ENCODE measurements around the gene SMG7. TPM values are rescaled to one million over a fixed set of nuclear protein-coding genes. Genes with fewer than 3 reads are reported as not detected.
A peak's percentile ranks its signal among the peaks of the same experiment; 100 is the strongest.

The SMG7 gene
- total RNA-seq, 1 experiment from 2014 or later = 35.5 TPM

DNA sequence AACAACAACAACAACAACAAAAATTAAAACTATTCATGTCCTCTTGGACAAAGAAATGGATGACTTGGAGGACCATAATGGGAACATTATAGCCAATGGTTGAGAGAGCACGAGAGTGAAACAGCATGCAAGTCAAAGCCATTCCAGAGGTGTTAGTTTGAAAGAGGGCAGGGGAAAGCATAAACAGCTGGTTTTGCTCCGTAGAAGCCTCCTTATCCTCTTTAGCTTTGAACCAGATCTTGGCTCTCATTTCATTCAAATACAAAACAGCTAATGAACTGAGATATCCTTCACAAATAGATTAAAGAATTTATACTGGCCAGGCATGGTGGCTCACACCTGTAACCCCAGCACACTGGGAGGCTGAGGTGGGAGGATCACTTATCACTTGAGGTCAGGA lies 8.7 kb upstream of the SMG7 start:
- DNase-seq (ENCODE audit: low read depth) = no peak
- in situ Hi-C loops (cut with HindIII; ENCODE audit: low pct_unique_long_range_greater_than_20kb, low sequenced_read_pairs) = no loop called here

DNA sequence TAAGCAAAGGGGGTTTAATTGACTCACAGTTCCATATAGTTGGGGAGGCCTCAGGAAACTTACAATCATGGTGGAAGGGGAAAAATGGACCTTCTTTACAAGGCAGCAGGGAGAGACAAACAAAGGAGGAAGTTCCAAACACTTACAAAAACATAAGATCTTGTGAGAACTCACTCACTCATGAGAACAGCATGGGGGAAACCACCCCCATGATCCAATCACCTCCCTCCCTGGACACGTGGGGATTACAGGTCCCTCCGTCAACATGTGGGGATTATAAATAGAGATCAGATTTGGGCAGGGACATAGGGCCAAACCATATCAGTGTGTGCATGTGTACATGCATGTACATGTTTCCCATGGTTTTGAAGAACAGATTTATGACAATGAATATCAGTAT lies 5.5 kb upstream of the SMG7 start:
- DNase-seq (ENCODE audit: low read depth) = no peak
- in situ Hi-C loops (cut with HindIII; ENCODE audit: low pct_unique_long_range_greater_than_20kb, low sequenced_read_pairs) = no loop called here

DNA sequence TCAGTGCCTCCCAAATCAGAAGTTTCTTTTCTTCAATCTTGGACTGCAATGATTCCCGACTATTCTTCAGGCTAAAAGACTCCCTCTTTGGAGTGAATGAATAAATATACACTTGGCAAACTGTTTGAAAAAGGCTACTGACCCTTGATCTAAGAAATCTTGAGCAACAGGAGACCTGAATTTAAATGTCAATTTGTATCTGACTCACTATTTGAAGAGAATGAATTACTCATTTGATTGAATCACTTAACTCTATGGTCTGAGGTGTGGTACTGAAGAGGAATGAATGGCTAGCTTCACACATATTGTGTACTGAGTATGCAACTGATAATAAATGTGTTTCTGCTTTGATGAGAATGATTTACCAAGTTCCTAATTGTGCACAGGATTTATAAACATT lies 4.6 kb upstream of the SMG7 start:
- in situ Hi-C loops (cut with HindIII; ENCODE audit: low pct_unique_long_range_greater_than_20kb, low sequenced_read_pairs) = no loop called here
- peak; percentile 19 for DNase-seq (ENCODE audit: low read depth)

DNA sequence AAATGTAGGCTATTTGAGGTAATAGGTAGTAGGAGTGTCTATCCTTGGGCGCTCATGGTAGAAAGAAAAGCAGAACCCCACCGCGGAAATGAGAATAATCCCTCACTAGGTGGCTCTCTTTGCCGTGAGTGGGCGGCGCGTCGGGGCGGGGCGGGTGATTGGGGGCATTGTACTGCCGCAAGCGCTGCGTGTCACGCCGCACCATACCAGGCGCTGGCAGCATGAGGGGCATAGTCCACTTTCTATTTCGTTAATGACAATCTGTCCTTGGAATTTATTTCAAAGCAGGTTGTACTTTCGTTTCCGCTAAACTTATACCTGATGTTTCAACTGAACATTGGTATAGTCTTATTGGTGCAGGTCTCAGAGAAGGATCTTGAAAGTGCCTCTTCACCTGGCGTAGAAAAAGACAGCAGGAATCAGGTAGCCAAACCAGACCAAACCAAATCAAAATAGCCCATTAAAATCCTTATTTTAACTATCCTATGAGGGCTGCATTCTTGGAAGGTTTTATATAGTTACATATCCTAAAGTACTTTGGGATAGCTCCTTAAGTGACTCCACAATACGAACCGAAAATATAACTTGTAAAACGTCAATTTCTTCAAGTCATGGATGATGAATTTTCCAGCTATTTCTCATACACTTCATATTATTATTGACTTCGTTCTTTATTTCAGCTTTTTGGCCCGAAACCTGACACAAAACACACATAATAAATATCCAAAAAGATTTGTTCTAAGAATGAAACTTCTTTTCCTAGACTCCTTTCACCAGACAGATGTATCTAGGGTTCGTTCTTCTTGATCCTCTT lies 1.9 kb upstream of the SMG7 start:
- in situ Hi-C loops (cut with HindIII; ENCODE audit: low pct_unique_long_range_greater_than_20kb, low sequenced_read_pairs) = no loop called here
- DNase-seq (ENCODE audit: low read depth) = peak; percentile 71

DNA sequence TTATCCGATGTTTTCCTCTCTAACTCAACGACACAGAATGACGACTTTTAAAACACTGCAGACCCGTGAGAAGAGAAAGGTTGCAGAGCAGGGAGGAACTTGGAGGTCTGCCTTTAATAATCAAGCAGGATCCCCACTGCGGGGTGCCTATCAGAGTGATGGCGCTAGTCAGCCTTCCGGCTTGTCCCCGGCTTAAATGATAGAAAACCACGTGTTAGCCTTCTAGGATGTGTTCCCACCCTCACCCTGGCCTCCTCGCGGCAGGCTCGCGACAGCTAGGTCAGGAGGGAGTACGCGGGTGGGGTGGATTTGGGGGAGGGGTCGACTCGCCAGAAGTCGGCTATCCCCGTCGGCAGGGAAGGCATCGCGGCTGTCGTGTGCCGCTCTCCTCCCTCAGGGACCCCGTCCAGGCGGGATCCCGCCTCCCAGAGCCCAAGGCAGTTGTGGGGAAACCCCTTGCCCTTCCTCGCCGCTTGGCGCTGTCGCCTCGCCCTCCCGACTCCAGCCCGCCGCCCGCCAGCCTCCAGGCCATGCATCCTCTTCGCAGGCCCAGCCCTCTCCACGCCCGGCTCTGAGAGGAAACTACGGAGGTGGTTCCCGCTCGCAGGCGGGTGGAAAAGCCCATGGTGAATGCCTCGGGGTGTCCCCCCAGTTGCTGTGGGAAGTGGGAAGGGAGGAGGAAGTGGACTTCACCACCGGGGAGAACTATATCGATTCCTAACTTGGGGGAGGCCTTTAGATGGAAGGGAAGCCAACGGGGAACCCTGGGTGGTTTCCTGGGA lies 1.1 kb upstream of the SMG7 start:
- DNase-seq (ENCODE audit: low read depth) = peak; percentile 94
- in situ Hi-C loops (cut with HindIII; ENCODE audit: low pct_unique_long_range_greater_than_20kb, low sequenced_read_pairs) = no loop called here

DNA sequence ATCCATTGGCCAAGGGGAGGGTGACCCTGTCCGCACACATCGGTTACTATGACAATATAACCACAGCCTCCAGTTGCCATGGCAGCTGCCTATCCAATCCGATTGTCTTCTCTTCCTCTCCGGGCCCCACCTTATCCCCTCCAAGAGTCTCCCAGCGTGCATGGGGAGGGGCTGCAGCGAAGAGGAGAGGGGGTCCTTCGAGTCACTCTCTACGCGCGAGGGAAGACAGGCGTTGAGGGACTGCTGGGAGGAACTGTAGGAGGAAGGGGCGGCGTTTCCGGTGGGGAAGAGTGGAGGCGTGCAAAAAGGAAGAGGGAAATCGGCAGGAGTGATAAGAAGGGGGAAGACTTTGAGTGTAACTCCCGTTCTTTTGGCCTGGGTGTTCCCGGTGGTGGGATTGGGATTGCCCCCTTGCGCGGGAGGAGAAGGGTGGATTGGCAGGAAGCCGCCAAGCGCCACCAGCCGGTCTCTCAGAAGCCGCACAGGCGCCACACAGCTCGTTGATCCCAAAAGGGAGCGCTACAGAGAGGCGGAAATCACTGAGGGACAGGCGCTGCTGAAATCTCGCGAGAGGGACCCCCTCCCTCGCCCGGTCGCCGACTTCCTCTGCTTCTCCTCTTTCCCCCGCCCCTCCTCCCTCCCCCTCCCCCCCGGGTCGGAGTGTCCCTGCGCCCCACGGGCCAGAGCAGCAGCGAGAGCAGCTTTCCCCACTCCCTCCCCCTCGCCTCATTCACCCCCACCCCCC lies 384 bp upstream of the SMG7 start:
- in situ Hi-C loops (cut with HindIII; ENCODE audit: low pct_unique_long_range_greater_than_20kb, low sequenced_read_pairs) = no loop called here
- DNase-seq (ENCODE audit: low read depth) = peak; percentile 99

DNA sequence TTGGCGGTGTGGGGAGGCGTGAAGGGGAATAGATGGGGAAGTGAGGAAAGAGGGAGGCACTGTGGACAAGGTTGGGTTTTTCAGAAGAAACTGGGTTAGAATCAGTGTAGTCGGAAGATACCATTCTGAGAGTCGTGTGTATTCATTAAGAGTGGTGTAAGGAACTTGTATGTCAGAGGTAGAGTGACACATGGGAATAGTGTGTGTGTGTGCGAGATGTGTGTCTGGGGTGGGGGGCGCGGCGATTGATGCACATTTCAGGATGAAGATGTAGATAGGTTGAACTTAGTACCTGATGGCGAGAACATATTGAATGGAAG lies 878 bp downstream of the SMG7 start:
- in situ Hi-C loops (cut with HindIII; ENCODE audit: low pct_unique_long_range_greater_than_20kb, low sequenced_read_pairs) = no loop called here
- no peak for DNase-seq (ENCODE audit: low read depth)

DNA sequence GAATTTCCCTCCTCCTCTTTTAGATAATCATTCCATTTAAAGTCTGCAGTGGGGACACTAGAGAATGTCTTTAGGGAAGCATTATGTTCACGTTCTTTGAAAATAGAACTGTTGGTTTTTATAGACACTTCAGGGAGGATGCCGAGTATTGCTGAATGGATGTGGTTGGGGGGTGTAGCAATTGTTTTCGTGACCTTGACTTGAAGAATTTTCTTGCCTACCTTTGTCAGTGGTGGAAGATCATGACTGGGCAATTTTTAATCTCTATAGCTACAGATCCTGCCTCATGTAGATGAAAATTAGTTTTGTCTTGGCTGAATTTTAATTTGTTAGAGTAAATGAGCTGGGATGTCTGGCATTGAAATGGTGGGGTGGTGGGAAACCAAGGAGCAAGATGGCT lies 3.8 kb downstream of the SMG7 start:
- DNase-seq (ENCODE audit: low read depth) = no peak
- in situ Hi-C loops (cut with HindIII; ENCODE audit: low pct_unique_long_range_greater_than_20kb, low sequenced_read_pairs) = no loop called here

DNA sequence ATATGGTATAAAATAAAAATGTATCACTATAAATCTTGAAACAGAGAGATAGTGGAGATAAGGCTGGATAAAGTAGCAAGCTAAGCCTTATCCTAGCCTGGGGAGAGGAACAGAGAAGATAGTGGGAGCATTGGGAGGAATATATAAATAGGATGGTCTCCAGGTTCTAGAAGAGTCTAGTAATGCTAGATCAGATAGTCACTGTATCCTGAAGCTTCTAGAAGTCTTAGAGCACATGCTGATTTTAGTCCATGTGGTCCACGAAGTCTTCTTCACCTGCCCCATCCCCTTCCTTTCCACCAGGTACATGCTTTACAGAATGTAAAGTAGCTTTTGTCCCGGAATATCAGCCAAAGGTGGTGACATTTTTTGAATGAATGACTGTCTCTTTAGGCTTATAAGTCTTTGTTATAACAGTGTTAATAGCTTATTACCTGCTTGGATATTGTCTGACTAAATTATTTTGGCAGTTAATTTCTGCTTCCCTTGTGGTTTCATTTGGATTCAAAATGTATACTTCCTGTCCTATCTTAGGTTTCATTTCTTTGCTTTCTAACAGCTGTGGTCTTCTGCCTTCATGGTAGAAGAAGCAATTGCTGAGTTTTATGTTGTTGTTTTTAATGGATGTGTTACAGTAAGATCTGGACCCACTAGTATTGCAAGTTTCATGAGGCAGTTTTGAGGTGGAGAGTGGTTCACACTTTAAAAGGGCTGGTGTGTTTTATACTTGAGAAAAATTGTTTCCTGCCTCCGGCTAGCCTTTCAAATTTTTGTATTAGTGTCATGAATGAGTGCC lies 5.9 kb downstream of the SMG7 start:
- in situ Hi-C loops (cut with HindIII; ENCODE audit: low pct_unique_long_range_greater_than_20kb, low sequenced_read_pairs) = no loop called here
- no peak for DNase-seq (ENCODE audit: low read depth)

DNA sequence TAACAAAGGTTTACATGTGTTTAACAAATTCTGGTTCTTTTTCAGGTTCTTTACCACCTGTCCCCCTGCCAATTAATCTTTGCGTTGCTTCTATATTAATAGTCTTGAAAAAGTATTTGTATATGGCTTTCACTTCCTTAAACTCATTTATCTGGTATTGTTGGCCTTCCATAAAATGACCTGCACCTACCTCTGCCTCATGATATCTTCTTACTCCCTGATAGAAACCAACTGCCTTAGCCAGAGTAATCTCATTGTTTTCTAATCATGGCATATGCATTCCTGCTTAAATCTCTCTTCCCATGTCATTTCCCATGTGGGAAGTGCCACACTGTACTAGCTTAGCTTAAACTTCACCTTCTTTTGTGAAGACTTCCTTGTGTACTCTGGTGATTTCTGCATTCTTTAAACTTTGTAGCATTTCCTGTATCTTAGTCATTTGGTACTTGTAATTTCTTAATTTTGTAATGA lies 8.7 kb downstream of the SMG7 start:
- in situ Hi-C loops (cut with HindIII; ENCODE audit: low pct_unique_long_range_greater_than_20kb, low sequenced_read_pairs) = no loop called here

DNA sequence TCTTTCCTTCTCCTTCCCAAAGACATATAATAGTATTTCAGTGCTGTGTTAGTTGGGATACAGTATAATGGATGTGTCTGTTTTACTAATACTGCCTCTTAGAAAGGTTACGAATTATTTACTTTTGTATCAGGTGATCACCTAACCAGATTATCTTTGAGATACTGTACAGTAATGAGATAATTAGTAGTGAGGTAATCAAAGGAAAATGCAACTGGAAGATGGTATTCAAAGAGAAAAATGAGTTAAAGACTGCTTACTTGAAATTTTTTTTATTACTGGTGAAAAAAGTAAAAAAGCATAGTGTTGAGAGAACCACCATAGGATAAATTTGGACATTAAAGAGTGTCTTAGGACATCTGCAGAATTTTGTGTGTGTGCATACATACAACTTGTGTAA lies 10.9 kb downstream of the SMG7 start:
- DNase-seq (ENCODE audit: low read depth) = no peak
- in situ Hi-C loops (cut with HindIII; ENCODE audit: low pct_unique_long_range_greater_than_20kb, low sequenced_read_pairs) = no loop called here

More for the DNA sequence above, 8.7 kb downstream of the SMG7 start:
- no peak for DNase-seq (ENCODE audit: low read depth)

DNA sequence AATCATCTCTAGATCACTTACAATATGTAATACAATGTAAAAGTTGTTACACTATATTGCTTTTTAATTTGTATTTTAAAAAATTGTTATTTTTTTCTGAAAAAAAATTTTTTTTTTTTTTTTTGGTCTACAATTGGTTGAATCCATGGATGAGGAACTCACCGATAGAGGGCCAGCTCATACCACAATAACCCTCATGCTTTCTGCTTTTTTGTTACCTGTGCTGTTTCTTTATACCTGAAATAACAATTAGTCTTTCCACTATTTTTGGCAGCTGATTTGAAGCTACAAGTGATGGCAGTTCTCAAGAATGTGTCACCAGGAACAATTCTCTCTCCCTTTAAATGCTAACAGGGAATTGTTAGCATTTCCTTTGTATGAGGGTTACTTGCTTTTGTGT lies 12.0 kb downstream of the SMG7 start:
- in situ Hi-C loops (cut with HindIII; ENCODE audit: low pct_unique_long_range_greater_than_20kb, low sequenced_read_pairs) = no loop called here
- no peak for DNase-seq (ENCODE audit: low read depth)

DNA sequence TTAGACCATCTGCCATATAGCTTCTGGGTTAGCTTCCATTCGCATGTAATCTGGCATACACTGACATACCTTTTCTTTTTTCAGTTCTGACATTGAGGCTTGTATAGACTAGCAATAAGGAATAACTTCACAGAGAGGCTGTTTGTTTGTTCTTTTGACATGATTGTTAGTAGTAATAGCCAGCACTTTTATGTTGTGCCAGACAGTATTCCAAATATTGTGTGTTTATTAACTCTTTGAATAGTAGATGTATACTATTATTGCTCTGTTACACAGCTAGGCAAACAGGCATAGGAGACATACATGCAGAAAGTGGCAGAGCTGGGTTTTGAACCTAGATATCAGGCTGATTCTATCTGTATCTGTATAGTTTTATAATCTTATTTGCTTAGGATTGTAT lies 12.6 kb downstream of the SMG7 start:
- in situ Hi-C loops (cut with HindIII; ENCODE audit: low pct_unique_long_range_greater_than_20kb, low sequenced_read_pairs) = no loop called here
- no peak for DNase-seq (ENCODE audit: low read depth)

DNA sequence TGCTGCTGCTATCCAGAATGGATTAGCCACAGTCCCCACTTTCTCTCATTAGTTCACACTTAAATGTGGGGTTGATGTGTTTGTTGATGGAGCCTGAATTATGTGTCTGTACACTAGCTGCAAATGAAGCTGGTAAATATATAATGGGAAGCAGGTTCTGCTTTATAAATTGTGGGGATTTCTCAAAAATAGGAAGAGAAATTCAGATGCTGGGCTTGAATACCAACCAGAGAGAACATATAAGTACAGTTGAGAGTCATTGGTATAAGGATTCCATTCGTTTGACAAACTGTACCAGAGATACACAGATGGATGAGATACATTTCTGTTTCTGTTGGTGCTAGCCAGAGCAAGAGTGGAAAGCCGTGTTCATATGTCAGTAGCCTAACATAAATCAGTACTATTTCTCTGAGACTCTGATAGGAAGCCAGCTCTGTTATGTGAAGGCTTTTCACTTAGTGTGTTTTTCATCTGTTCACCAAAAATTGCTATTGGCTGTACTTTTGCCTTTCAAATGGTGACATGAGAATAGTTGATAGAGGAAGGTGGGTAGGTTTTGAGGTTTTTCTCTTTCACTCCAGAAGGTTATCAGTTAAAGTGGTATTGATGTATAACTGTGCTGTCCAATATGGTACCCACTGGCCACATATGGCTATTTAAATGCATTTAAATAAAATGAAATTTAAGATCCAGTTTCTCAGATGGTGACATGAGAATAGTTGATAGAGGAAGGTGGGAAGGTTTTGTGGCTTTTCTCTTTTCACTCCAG lies 15.6 kb downstream of the SMG7 start:
- DNase-seq (ENCODE audit: low read depth) = no peak
- in situ Hi-C loops (cut with HindIII; ENCODE audit: low pct_unique_long_range_greater_than_20kb, low sequenced_read_pairs) = no loop called here

DNA sequence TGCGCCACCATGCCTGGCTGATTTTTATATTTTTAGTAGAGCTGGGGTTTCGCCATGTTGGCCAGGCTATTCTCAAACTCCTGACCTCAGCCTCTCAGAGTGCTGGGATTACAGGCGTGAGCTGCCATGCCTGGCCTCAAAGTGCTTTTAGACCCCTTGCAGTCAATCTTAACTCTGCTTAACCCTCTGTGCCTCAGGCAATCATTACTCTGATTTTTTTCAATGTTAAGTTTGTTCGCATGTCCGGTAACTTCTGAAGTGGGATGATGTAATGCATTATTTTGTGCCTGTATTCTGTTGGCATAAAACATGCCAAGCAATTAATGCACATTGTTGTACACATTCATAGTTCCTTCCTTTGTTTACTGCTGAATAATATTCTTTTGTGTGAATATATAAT lies 18.6 kb downstream of the SMG7 start:
- DNase-seq (ENCODE audit: low read depth) = no peak
- in situ Hi-C loops (cut with HindIII; ENCODE audit: low pct_unique_long_range_greater_than_20kb, low sequenced_read_pairs) = no loop called here

DNA sequence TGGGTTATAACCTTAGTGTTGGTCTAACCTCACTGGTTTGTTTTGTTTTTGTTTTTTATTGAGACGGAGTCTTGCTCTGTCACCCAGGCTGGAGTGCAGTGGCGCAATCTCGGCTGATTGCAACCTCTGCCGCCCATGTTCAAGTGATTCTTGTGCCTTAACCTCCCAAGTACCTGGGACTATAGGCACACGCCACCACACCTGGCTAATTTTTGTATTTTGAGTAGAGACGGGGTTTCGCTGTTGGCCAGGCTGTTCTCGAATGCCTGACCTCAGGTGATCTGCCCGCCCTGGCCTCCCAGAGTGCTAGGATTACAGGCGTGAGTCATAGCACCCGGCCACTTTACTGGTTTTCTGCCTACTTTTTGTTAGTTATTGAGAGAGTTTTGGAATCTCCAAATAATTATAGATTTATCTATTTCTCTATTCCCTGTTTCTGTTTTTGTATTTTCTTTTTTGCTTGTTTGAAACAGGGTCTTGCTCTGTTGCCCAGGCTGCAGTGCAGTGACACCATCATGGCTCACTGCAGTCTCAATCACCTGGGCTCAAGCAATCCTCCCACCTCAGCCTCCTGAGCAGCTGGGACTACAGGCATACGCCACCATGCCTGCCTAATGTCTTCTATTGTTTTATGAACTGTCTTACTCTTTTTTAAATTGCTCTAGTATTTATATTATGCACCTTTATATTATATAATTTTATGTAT lies 21.4 kb downstream of the SMG7 start:
- DNase-seq (ENCODE audit: low read depth) = peak; percentile 35
- in situ Hi-C loops (cut with HindIII; ENCODE audit: low pct_unique_long_range_greater_than_20kb, low sequenced_read_pairs) = no loop called here

DNA sequence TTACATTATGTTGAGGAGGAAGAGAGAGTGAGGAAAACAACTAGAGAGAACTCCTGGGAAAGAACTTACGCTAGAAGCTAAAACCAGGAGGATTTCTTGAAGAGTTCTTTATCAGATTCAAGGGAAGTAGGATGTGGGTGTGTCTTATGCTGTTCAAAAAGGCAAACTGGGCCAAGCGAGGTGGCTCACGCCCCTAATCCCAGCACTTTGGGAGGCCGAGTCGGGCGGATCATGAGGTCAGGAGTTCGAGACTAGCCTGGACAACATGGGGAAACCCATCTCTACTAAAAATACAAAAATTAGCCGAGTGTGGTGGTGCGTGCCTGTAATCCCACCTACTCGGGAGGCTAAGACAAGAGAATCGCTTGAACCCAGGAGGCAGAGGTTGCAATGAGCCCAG lies 23.1 kb downstream of the SMG7 start:
- no peak for DNase-seq (ENCODE audit: low read depth)
- in situ Hi-C loops (cut with HindIII; ENCODE audit: low pct_unique_long_range_greater_than_20kb, low sequenced_read_pairs) = no loop called here

Measured in Caki2 (cell line).